GM12878 (cell line): ENCODE results near the gene OR10G3. TPM values are rescaled to one million over a fixed set of nuclear protein-coding genes. Genes with fewer than 3 reads are reported as not detected.

Source experiments
- ATAC-seq: fragments of 200-7000 bp; cut with Tn5 transposase; 3 replicates; pipeline ENCODE4 v1.9.1; 2020; ENCODE audit warnings: mild to moderate bottlenecking, moderate library complexity
- BruUV-seq: library from RNA; stranded (reverse); fragments of 400-500 nt; replicated peaks from 2 replicates; lab custom pipeline; 2021; lab: Mats Ljungman, UMichigan
- CTCF ChIA-PET: fragments of 300-600 bp; sonication (Branson Sonifier 250); formaldehyde crosslinking; extraction: SDS; loops from one replicate; lab custom pipeline; 2021; ENCODE audit warnings: inconsistent platforms; lab: Yijun Ruan, JAX
- POLR2A ChIA-PET: fragments of 350-600 bp; formaldehyde crosslinking; extraction: SDS; loops from one replicate; lab custom pipeline; 2021; ENCODE audit warnings: inconsistent platforms; lab: Charles Lee
- RAD21 ChIA-PET: fragments of 300-600 bp; sonication (Branson Sonifier 250); formaldehyde crosslinking; loops from one replicate; lab custom pipeline; 2023; ENCODE audit warnings: antibody characterized with exemption; ENCODE audit not compliant: unreplicated experiment; lab: Charles Lee
- SMC1A ChIA-PET: fragments of 300-600 bp; sonication (Branson Sonifier 250); formaldehyde crosslinking; loops from one replicate; lab custom pipeline; 2023; ENCODE audit not compliant: unreplicated experiment, uncharacterized antibody; lab: Charles Lee
- DNase-seq: peaks from one replicate; pipeline ENCODE4 v3.0.0-alpha.2; 2011; ENCODE audit warnings: low read depth, low spot score
- FAIRE-seq: peaks from 3 replicates; lab custom pipeline; 2011; peaks lifted over from hg19 to GRCh38; lab: Jason Lieb, UNC
- H2AFZ ChIP-seq: 2 replicates; pipeline ENCODE4 v1.6.0; 2011; ENCODE audit warnings: low read depth, low read length, control low read depth; ENCODE audit not compliant: control insufficient read depth
- H3K27ac ChIP-seq: 2 replicates; pipeline ENCODE4 v1.5.1; 2011; ENCODE audit warnings: control low read depth; ENCODE audit not compliant: control insufficient read depth, insufficient read depth
- H3K27me3 ChIP-seq, 2 experiments: replicated peaks in 1 of 2; 2 replicates each; pipeline versions ENCODE4 v1.6.0 to v1.6.1; 2011; ENCODE audit warnings: low read length in 1 of 2; ENCODE audit not compliant: control insufficient read depth in 2 of 2, insufficient read depth in 2 of 2
- H3K36me3 ChIP-seq, 2 experiments: 2 replicates each; pipeline ENCODE4 v1.5.1; 2011; ENCODE audit warnings: low read length in 1 of 2; ENCODE audit not compliant: control insufficient read depth in 2 of 2, insufficient read depth in 2 of 2
- H3K4me1 ChIP-seq: 2 replicates; pipeline ENCODE4 v1.6.1; 2011; ENCODE audit warnings: mild to moderate bottlenecking, low read length, moderate library complexity, mixed read lengths; ENCODE audit not compliant: control insufficient read depth, insufficient read depth
- H3K4me2 ChIP-seq: 2 replicates; pipeline ENCODE4 v1.6.0; 2011; ENCODE audit warnings: control low read depth; ENCODE audit not compliant: control insufficient read depth, insufficient read depth
- H3K4me3 ChIP-seq: fragments of 200-600 bp; sonication (generic); 2 replicates; pipeline ENCODE4 v1.5.1; 2016
- H3K79me2 ChIP-seq: 2 replicates; pipeline ENCODE4 v1.6.0; 2011; ENCODE audit warnings: low read length; ENCODE audit not compliant: control insufficient read depth, insufficient read depth
- H3K9ac ChIP-seq: 2 replicates; pipeline ENCODE4 v1.8.0; 2011; ENCODE audit warnings: low read length, control low read depth, mixed read lengths; ENCODE audit not compliant: control insufficient read depth, insufficient read depth
- H3K9me3 ChIP-seq: replicated peaks from 3 replicates; pipeline ENCODE4 v1.5.1; 2011; ENCODE audit warnings: mild to moderate bottlenecking, low read length; ENCODE audit not compliant: control insufficient read depth, insufficient read depth
- H4K20me1 ChIP-seq: 2 replicates; pipeline ENCODE4 v1.6.0; 2011; ENCODE audit not compliant: control insufficient read depth, insufficient read depth
- CBX5 ChIP-seq: sonication (generic); IDR thresholded peaks from 2 replicates; pipeline ENCODE4 v1.6.1; 2016; ENCODE audit warnings: low read depth, moderate library complexity, mild to moderate bottlenecking, inconsistent platforms
- MYB ChIP-seq: fragments of 150-350 bp; IDR thresholded peaks from 2 replicates; pipeline ENCODE4 v1.6.1; 2014; ENCODE audit warnings: mild to moderate bottlenecking, low read depth, low read length, borderline replicate concordance
- NFYA ChIP-seq: IDR thresholded peaks from 2 replicates; pipeline ENCODE4 v1.6.1; 2011; ENCODE audit warnings: low read depth, mild to moderate bottlenecking, low read length, improper control_type of control experiment, borderline replicate concordance
- NFYB ChIP-seq: IDR thresholded peaks from 2 replicates; pipeline ENCODE4 v1.6.1; 2011; ENCODE audit warnings: low read depth, mild to moderate bottlenecking, low read length, improper control_type of control experiment, moderate library complexity; ENCODE audit not compliant: insufficient read depth
- NR2F1 ChIP-seq: fragments of 450-650 bp; conservative IDR thresholded peaks from 2 replicates; pipeline ENCODE4 v1.6.1; 2017; ENCODE audit warnings: mild to moderate bottlenecking
- PAX8 ChIP-seq: fragments of 450-650 bp; IDR thresholded peaks from 2 replicates; pipeline ENCODE4 v1.6.1; 2017; ENCODE audit warnings: mild to moderate bottlenecking, moderate library complexity
- RB1 ChIP-seq: fragments of 450-650 bp; formaldehyde crosslinking; IDR thresholded peaks from 2 replicates; pipeline ENCODE4 v1.6.1; 2017; ENCODE audit warnings: mild to moderate bottlenecking, borderline replicate concordance
- RCOR1 ChIP-seq: conservative IDR thresholded peaks from 2 replicates; pipeline ENCODE4 v1.6.1; 2012; ENCODE audit warnings: low read depth, low read length, improper control_type of control experiment
- SREBF1 ChIP-seq: IDR thresholded peaks from 2 replicates; pipeline ENCODE4 v1.6.1; 2012; ENCODE audit warnings: mild to moderate bottlenecking, low read length
- SRF ChIP-seq, 2 experiments: IDR thresholded peaks; 2 replicates each; pipeline ENCODE4 v1.6.1; 2011; ENCODE audit warnings: low read depth in 2 of 2, low read length in 2 of 2, mild to moderate bottlenecking in 1 of 2, moderate library complexity in 1 of 2
- TBL1XR1 ChIP-seq: IDR thresholded peaks from 2 replicates; pipeline ENCODE4 v1.6.1; 2012; ENCODE audit warnings: low read depth, low read length, improper control_type of control experiment
- TCF12 ChIP-seq: IDR thresholded peaks from 2 replicates; pipeline ENCODE4 v1.6.1; 2011; ENCODE audit warnings: low read depth, mild to moderate bottlenecking, low read length
- USF2 ChIP-seq: IDR thresholded peaks from 2 replicates; pipeline ENCODE4 v1.6.1; 2011; ENCODE audit warnings: low read depth, low read length, improper control_type of control experiment, borderline replicate concordance
- ZNF274 ChIP-seq: IDR thresholded peaks from one replicate; pipeline ENCODE4 v1.8.0; 2011; ENCODE audit not compliant: insufficient read length, insufficient read depth
- WGBS: methylation state at CpG from one replicate; pipeline ENCODE4 v1.1.6; 2016; ENCODE audit warnings: low lambda C conversion rate; ENCODE audit not compliant: insufficient replicate concordance, insufficient coverage; ENCODE audit errors: missing lambda C conversion rate; 5-methylcytosine and 5-hydroxymethylcytosine counted together
- in situ Hi-C: fragments of 300-500 bp; cut with MboI; formaldehyde crosslinking; loops from 9 replicates; pipeline ENCODE4 v1.14.3; 2018; ENCODE audit warnings: mixed read lengths
- intact Hi-C: fragments of 100-400 bp; cut with micrococcal nuclease; formaldehyde crosslinking; loops from one replicate; pipeline ENCODE4 v1.14.2; 2022; ENCODE audit not compliant: unreplicated experiment
- polyA plus RNA-seq, 11 experiments: library from polyadenylated mRNA; depleted of rRNA in 4 of 11; unstranded in 6 of 11; stranded (reverse) in 5 of 11; fragments of >200 nt; fragmentation: Nextera tagmentation in 4 of 11; fragmentation: Illumina TruSeq in 1 of 11; extraction: Ambion mirVana in 4 of 11; extraction: Trizol in 1 of 11; gene quantifications; 1 replicate in 1 of 11; 2 replicates in 10 of 11; pipeline versions ENCODE4 v1.2.1 to v1.2.3, GENCODE V29; 2011 to 2016; ENCODE audit warnings: inconsistent platforms in 2 of 11, missing spikeins in 2 of 11, low read depth in 1 of 11
- total RNA-seq, 4 experiments: library from RNA; depleted of rRNA in 3 of 4; stranded (reverse); fragments of >200 nt in 3 of 4; fragmentation: Illumina TruSeq in 1 of 4; extraction: Trizol in 1 of 4; gene quantifications; 2 replicates each; pipeline versions ENCODE4 v1.2.1 to v1.2.3, GENCODE V29; 2013 to 2021
- TF ChIP-seq, protein P1 (sequence below): fragments of 150-350 bp; IDR thresholded peaks from 2 replicates; pipeline ENCODE4 v1.6.1; 2014; ENCODE audit warnings: mild to moderate bottlenecking, low read depth, low read length
- TF ChIP-seq, protein P2 (sequence below): fragments of 450-650 bp; conservative IDR thresholded peaks from 2 replicates; pipeline ENCODE4 v1.6.1; 2017; ENCODE audit warnings: mild to moderate bottlenecking, moderate library complexity

Gene OR10G3
- total and polyA plus RNA-seq, 10 of the 15 experiments (the other 5 are each of a cell fraction or from before 2014, with no cell fraction given): not detected

GRCh38 chr14:21543963-21544362 is 35.9 kb downstream of the OR10G3 start:
- CTCF ChIA-PET: no interaction called here
- H3K4me3 ChIP-seq: no peak overlapping the region
- no peak overlapping the region for H3K4me2 ChIP-seq

More at GRCh38 chr14:21543963-21544362, 35.9 kb downstream of the OR10G3 start:
- DNase-seq: no peak
- H3K27ac ChIP-seq: no peak overlapping the region
- intact Hi-C loops: no loop called here
- no peak for FAIRE-seq
- ATAC-seq: no peak
- BruUV-seq: no TSS peak
- no peak overlapping the region for H2AFZ ChIP-seq
- POLR2A ChIA-PET: interaction anchor here (0.6 kb wide), 1 partner anchor 130 kb away, joined by 3 read pairs; no protein-coding TSS in a partner anchor
- H3K36me3 ChIP-seq: no peaks in the 10 kb centered on the region
- H3K9ac ChIP-seq: no peak overlapping the region
- H3K27me3 ChIP-seq: no peaks in the 10 kb centered on the region; a peak in 1 of 4 replicates
- in situ Hi-C loops: no loop called here
- no peaks in the 10 kb centered on the region for H3K4me1 ChIP-seq
- H3K79me2 ChIP-seq: no peaks in the 10 kb centered on the region
- TF ChIP-seq MYB (no peak), ZNF274 (no peak), RCOR1 (no peak), RB1 (no peak), SRF (IDR thresholded peaks at IDR 0.05; ENCODE audit: low read depth in 2 of 2, low read length in 2 of 2) (no peak), PAX8 (no peak), CBX5 (no peak), NR2F1 (no peak), SREBF1 (no peak), TBL1XR1 (no peak), USF2 (no peak), NFYB (no peak), TCF12 (no peak), NFYA (no peak)
- TF ChIP-seq, protein P1, sequence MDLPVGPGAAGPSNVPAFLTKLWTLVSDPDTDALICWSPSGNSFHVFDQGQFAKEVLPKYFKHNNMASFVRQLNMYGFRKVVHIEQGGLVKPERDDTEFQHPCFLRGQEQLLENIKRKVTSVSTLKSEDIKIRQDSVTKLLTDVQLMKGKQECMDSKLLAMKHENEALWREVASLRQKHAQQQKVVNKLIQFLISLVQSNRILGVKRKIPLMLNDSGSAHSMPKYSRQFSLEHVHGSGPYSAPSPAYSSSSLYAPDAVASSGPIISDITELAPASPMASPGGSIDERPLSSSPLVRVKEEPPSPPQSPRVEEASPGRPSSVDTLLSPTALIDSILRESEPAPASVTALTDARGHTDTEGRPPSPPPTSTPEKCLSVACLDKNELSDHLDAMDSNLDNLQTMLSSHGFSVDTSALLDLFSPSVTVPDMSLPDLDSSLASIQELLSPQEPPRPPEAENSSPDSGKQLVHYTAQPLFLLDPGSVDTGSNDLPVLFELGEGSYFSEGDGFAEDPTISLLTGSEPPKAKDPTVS: no peak
- TF ChIP-seq, protein P2, sequence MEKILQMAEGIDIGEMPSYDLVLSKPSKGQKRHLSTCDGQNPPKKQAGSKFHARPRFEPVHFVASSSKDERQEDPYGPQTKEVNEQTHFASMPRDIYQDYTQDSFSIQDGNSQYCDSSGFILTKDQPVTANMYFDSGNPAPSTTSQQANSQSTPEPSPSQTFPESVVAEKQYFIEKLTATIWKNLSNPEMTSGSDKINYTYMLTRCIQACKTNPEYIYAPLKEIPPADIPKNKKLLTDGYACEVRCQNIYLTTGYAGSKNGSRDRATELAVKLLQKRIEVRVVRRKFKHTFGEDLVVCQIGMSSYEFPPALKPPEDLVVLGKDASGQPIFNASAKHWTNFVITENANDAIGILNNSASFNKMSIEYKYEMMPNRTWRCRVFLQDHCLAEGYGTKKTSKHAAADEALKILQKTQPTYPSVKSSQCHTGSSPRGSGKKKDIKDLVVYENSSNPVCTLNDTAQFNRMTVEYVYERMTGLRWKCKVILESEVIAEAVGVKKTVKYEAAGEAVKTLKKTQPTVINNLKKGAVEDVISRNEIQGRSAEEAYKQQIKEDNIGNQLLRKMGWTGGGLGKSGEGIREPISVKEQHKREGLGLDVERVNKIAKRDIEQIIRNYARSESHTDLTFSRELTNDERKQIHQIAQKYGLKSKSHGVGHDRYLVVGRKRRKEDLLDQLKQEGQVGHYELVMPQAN: no peak
- SMC1A ChIA-PET: no interaction called here
- RAD21 ChIA-PET: no interaction called here
- WGBS: 34% methylated on average over 5 of the region's 5 CpGs
- no peaks in the 10 kb centered on the region for H4K20me1 ChIP-seq
- no peaks in the 10 kb centered on the region for H3K9me3 ChIP-seq
